NCI-H1417 (cell line): ENCODE measurements around the gene OPN1SW.

Source experiments
- DNase-seq, 3 experiments: peaks; one replicate each; lab custom pipeline; 2025; lab: John Stamatoyannopoulos, UW

The OPN1SW gene

GRCh38 chr7:128759242-128759641 lies 16.4 kb downstream of the OPN1SW start:
- DNase-seq: no peak

GRCh38 chr7:128758553-128758952 lies 17.0 kb downstream of the OPN1SW start:
- no peak for DNase-seq

DNA sequence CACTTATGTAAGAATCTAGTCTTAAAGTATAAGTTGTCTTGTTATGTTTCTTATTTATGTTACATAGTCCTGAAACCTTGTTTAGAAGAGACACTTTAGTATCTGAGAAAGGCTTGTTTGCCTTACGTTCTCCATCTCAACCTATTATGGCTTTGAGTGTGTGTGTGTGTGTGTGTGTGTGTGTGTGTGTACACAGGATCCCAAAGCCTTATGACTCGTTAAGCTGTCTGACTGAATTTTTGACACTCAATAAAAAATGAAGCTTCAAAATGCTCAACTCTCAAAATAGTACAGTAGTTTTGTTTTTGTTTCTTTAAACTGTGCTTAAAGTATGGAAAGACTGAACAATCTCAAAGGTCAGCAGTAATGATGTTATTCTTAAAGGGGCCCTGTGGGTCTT lies 18.4 kb downstream of the OPN1SW start:
- DNase-seq: peak in 2 of 3 experiments; percentile 22 to 43

- peak in 2 of 3 experiments; percentile 8 to 69 for DNase-seq
These were observed 19.6 kb downstream of the OPN1SW start for GRCh38 chr7:128755819-128756476.

DNA sequence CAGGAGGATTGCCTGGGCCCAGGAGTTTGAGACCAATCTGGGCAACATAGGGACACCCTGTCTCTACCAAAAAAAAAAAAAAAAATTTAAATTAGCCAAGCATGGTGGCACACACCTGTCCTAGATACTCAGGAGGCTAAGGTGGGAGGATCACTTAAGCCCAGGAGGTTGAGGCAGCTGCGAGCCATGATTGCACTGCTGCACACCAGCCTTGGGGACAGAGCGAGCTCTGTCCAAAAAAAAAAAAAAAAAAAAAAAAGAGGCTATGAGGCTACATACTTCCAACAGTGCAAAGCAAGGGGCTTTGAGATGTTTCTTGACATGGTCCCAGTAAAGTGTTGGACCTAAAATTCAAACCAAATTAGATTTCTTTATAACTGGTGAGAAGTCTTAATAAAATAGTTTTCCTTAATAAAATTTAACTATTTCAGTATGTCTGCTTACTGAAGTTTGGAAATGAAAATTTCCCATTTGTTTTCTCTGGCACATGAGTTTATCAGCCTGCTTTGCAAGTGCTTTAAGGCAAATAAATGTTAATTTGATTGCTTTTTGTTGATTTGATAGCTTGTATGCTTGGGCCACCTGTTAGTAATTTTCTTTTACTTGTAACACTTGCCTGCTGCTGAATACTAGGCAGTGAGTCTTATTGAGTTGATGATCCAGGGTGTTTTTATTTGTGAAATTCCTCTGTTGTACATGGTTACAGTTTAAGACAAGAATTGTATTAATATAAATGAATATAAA lies 20.3 kb downstream of the OPN1SW start:
- DNase-seq: no peak

GRCh38 chr7:128752251-128752650 lies 23.3 kb downstream of the OPN1SW start:
- DNase-seq: no peak

DNA sequence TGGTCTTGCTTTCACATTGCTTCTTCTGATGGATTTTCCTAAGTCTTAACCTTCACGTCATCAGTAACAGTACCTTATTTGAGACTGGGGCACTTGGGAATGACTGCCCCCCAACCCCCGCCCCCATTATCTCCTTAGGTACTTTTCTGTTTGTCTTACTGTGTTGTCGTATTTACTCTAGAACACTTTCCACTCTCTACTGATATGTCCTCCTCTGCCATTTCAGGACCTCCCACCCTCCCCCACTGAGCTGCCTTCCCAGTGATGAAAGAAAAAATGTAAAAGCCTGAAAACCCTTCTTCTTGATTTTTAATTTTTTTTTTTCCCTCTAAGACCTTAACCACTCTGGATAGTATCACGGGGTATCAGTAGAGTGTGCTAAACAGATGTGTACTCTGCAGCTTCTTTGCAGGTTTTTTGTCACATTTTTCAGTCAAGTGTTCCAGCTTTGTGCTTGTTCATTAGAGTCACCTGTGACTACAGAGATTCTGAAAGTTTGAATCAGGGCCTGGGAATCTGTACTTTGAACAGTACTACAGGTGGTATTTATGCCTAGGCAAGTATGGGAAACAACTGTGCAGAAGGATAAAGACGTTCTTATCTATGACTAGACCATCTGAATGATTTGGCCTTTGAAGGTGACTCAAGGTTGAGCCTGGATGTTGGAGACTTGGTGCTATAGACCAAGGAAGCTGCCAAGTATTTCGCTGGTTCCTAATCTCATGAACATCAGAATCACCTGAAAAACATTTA lies 28.1 kb downstream of the OPN1SW start:
- DNase-seq: no peak

GRCh38 chr7:128745706-128746105 lies 29.9 kb downstream of the OPN1SW start:
- DNase-seq: no peak

DNA sequence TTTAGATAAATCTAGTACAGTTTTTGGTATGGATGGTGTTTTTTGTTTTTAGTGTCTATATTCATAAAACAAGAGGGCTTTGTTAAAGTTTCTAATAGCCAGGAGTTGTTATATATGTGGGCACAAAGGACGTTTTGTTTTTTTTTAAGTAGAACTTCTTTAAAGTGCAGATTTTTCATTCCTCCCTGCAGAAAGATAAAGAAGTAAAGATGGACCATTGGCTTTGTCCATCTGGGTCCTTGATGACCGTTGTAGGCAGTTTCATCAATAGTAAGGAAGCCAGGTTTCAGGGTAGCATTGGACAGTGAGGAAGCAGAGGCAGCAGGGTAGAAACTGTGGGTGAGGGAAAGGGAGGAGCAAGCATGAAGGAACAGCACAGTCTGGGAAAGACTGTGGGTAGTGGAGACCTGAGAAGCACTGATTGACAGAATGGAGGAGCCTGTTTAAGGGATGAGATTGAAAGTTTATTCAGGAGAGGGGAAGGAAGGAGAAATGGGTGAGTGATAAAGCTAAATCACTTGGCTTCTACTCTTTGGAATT lies 31.2 kb downstream of the OPN1SW start:
- DNase-seq: no peak

- no peak for DNase-seq
These were observed 32.4 kb downstream of the OPN1SW start for GRCh38 chr7:128743112-128743772.

GRCh38 chr7:128742206-128742605 lies 33.4 kb downstream of the OPN1SW start:
- DNase-seq: no peak

DNA sequence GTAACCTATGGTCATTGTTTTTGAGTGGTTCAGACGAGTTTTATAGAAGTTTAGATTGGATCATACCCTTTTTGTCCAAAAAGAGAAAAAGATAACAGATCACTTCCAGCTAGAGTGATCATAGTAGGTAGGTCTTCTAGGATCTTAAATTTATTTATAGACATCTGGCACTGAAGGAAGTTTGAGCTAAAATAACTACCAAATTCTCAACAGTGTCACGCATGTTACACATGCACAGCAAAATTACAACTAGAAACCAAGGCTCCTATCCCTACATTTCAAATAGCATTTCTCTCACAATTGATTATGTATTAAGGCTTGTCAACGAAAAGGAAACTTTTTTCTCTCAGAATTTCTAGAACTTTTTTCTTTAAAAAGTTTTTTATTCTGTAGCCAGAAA lies 34.1 kb downstream of the OPN1SW start:
- DNase-seq: no peak

DNA sequence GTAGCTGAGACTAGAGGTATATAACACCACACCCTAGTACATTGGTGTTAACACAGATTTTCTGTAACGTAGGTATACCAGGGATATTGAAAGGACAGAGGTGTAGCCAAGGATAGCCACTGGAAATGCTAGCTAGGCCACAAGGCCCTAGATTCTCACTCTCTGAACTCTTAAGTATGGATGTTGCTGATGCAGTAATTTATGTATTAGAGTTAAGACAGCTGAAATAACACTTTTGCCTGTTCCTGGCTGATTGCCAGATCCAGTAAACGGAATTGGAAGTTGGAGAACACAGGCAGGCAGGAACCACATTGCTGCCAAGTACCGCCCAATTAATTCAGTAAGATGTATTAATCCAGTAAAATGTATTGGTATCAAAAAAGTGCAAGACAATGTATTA lies 34.6 kb downstream of the OPN1SW start:
- peak in 1 of 3 experiments; percentile 49 for DNase-seq

- DNase-seq: peak in 1 of 3 experiments; percentile 44
These were observed 35.5 kb downstream of the OPN1SW start for GRCh38 chr7:128739990-128740682.

DNA sequence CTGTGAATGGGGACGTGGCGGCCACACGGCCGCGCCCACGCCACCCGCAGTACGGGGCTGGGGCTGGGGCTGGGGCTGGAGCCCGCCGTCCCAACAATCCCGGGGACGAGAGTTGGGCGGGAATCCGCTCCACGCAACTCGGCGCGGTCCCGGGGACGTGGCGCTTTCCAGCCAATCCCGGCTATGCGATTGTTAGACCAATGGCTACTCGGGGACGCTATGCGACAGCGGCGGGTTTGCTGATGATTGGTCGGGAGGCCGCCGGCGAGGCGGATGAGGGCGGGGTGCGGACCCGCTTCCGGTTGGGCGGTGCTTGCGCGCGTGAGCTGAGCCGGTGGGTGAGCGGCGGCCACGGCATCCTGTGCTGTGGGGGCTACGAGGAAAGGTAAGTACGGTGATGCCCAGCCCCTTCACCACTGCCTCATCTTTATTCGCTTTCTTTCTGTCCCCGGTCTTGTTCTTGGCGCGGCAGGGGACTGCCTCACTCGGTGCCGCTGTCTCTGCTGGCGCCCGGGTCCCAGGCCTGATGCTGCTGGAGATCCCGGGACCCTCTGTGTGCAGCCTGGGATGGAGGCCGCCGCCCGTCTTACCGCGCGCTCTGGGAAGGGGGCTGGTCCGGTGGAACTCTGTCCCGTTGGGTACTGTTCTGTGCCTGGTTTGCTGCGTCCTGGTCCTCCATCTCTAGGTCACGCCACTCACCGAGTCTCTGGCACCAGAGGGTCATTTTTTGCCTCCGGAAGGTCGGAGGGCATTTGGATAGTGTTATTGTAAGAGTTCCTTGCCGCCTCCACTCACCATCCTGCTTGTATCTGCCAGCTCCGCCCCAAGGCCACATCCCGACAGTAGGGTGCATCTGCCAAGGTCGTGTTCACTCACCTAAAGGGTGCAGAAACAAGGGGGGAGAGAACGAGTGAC lies 36.3 kb downstream of the OPN1SW start, which contains the start of gene CALU:
CALU (plus strand) TSS at position 312 of the 915 bp plus-strand sequence. CDS start 9,225 bp downstream, outside the sequence.
- DNase-seq: peak; percentile 97 to 98 (median 98)

DNA sequence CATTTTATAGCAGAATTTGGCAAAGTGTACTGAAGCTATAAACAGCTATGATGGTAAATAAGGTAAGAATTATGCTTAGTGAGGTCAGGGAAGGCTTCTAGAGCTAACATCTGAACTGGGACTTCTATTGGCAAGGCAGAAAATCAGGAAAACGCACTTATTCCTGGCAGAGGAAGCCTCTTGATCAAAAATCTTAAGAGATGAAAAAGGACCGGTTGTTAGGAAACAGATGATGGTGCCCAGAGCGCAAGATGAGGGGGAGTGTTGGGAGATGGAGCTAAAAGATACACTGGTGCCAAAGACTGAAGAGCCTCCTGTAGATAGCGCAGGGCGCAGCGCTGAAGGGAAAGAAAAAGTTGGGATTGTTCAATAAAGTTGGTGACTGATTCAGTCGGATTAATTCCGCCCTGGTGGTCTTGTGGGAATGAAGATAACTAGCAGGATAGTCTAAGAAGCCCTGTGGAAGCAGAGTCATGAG lies 37.0 kb downstream of the OPN1SW start:
- no peak for DNase-seq

GRCh38 chr7:128737867-128738385 lies 37.7 kb downstream of the OPN1SW start:
- peak in 1 of 3 experiments; percentile 54 for DNase-seq

DNA sequence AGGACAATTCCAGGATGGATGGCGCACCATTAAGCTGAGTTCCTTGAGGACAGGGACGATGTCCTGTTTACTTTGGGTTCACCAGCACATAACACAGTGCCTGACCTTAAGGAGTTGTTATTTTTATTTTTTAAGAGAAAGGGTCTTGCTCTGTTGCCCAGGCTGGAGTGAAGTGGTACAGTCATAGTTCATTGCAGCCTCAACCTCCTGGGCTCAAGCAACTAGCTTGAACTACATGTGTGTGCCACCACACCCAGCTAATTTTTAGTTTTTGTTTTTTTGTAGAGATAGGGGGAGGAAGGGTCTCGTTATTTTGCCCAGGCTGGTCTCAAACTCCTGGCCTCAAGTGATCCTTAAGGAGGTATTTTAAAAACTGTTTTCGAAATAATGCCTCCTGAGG lies 38.2 kb downstream of the OPN1SW start:
- DNase-seq: no peak

- no peak for DNase-seq
These were observed 40.2 kb downstream of the OPN1SW start for GRCh38 chr7:128735436-128735835.

GRCh38 chr7:128734890-128735289 lies 40.7 kb downstream of the OPN1SW start:
- no peak for DNase-seq
